HepG2 (cell line): ENCODE measurements around the gene ASAP2. TPM values are rescaled to one million over a fixed set of nuclear protein-coding genes. Genes with fewer than 3 reads are reported as not detected.

Experiments
- ATAC-seq: fragments of 200-7000 bp; cut with Tn5 transposase; 3 replicates; pipeline ENCODE4 v1.9.1; 2020; ENCODE audit warnings: mild to moderate bottlenecking, moderate library complexity
- BruUV-seq: library from RNA; stranded (reverse); fragments of 400-500 nt; replicated peaks from 2 replicates; lab custom pipeline; 2021; lab: Mats Ljungman, UMichigan
- CTCF ChIA-PET: fragments of 300-600 bp; formaldehyde crosslinking; extraction: SDS; loops from one replicate; lab custom pipeline; 2021; ENCODE audit warnings: low total read pairs, inconsistent platforms, low intra/inter-chr PET ratio; lab: Yijun Ruan, JAX
- POLR2A ChIA-PET: fragments of 350-600 bp; sonication (Branson Sonifier 250); formaldehyde crosslinking; loops from one replicate; lab custom pipeline; 2020; ENCODE audit warnings: antibody characterized with exemption, inconsistent platforms; lab: Yijun Ruan, JAX
- DNase-seq: peaks from one replicate; pipeline ENCODE4 v3.0.0-alpha.2; 2015; ENCODE audit warnings: low spot score
- FAIRE-seq: peaks from 3 replicates; lab custom pipeline; 2011; peaks lifted over from hg19 to GRCh38; lab: Jason Lieb, UNC
- H2AFZ ChIP-seq: one replicate; pipeline ENCODE4 v1.6.1; 2011; ENCODE audit warnings: low read length, inconsistent platforms
- H3K27ac ChIP-seq: fragments of 300-600 bp; 3 replicates; pipeline ENCODE4 v1.8.0; 2011; ENCODE audit warnings: mixed run types, mild to moderate bottlenecking, mixed read lengths, low read length, inconsistent platforms; ENCODE audit not compliant: insufficient read depth; ENCODE audit errors: extremely low read length
- H3K27me3 ChIP-seq, 2 experiments: fragments of 200-600 bp in 1 of 2; 2 replicates in 1 of 2; 3 replicates in 1 of 2; pipeline versions ENCODE4 v1.6.0 to v1.8.0; 2011; ENCODE audit warnings: low read length in 2 of 2, mild to moderate bottlenecking in 2 of 2, moderate library complexity in 2 of 2, inconsistent platforms in 1 of 2; ENCODE audit not compliant: insufficient read depth in 2 of 2, control insufficient read depth in 1 of 2
- H3K36me3 ChIP-seq, 2 experiments: fragments of 200-600 bp in 1 of 2; replicated peaks in 1 of 2; 2 replicates in 1 of 2; 3 replicates in 1 of 2; pipeline versions ENCODE4 v1.5.1 to v1.8.0; 2011; ENCODE audit warnings: low read length in 2 of 2, inconsistent platforms in 1 of 2; ENCODE audit not compliant: insufficient read depth in 2 of 2, control insufficient read depth in 1 of 2
- H3K4me1 ChIP-seq: 2 replicates; pipeline ENCODE4 v1.5.1; 2012; ENCODE audit warnings: low read length, inconsistent platforms; ENCODE audit not compliant: insufficient read depth
- H3K4me2 ChIP-seq: 2 replicates; pipeline ENCODE4 v1.6.0; 2011; ENCODE audit warnings: low read depth, low read length, inconsistent platforms
- H3K4me3 ChIP-seq, 3 experiments: fragments of 200-600 bp in 1 of 3; sonication (generic), shearing (Covaris generic) in 1 of 3; replicated peaks in 1 of 3; 2 replicates each; pipeline ENCODE4 v1.5.1; 2011 to 2016; ENCODE audit warnings: low read length in 3 of 3, inconsistent platforms in 2 of 3, low read depth in 2 of 3, mild to moderate bottlenecking in 2 of 3, control low read depth in 1 of 3, mixed read lengths in 1 of 3; ENCODE audit not compliant: insufficient read depth in 1 of 3
- H3K79me2 ChIP-seq: one replicate; pipeline ENCODE4 v1.6.1; 2011; ENCODE audit warnings: low read length, inconsistent platforms; ENCODE audit not compliant: insufficient read depth
- H3K9ac ChIP-seq: 2 replicates; pipeline ENCODE4 v1.6.0; 2011; ENCODE audit warnings: mild to moderate bottlenecking, low read depth, low read length, inconsistent platforms; ENCODE audit not compliant: insufficient read depth
- H3K9me3 ChIP-seq: 2 replicates; pipeline ENCODE4 v1.5.1; 2012; ENCODE audit warnings: mild to moderate bottlenecking, low read length
- H4K20me1 ChIP-seq: 2 replicates; pipeline ENCODE4 v1.6.0; 2011; ENCODE audit warnings: inconsistent platforms, mild to moderate bottlenecking, low read length, moderate library complexity; ENCODE audit not compliant: insufficient read depth
- AGO2 ChIP-seq: fragments of 200-400 bp; formaldehyde crosslinking; optimal IDR thresholded peaks from 2 replicates; pipeline ENCODE3; 2017; ENCODE audit warnings: mild to moderate bottlenecking, low read depth, low read length, moderate library complexity
- CBFB ChIP-seq: sonication (generic); formaldehyde crosslinking; IDR thresholded peaks from 2 replicates; pipeline ENCODE4 v1.4.0; 2020; ENCODE audit warnings: missing genetic modification reagents
- FIP1L1 ChIP-seq: fragments of 200-400 bp; formaldehyde crosslinking; IDR thresholded peaks from 2 replicates; pipeline ENCODE4 v1.6.1; 2018; ENCODE audit warnings: low read depth, mild to moderate bottlenecking, low read length, moderate library complexity, borderline replicate concordance; ENCODE audit not compliant: insufficient read depth
- GZF1 ChIP-seq: sonication (generic); formaldehyde crosslinking; IDR thresholded peaks from 2 replicates; pipeline ENCODE4 v1.5.1; 2020; ENCODE audit warnings: mild to moderate bottlenecking, missing genetic modification reagents
- ZNF20 ChIP-seq: sonication (generic); formaldehyde crosslinking; IDR thresholded peaks from 2 replicates; pipeline ENCODE4 v1.4.0; 2020; ENCODE audit warnings: mild to moderate bottlenecking, moderate library complexity, missing genetic modification reagents
- ZNF224 ChIP-seq: sonication (generic); formaldehyde crosslinking; IDR thresholded peaks from 2 replicates; pipeline ENCODE4 v1.5.0; 2020; ENCODE audit warnings: mild to moderate bottlenecking, missing genetic modification reagents
- ZNF251 ChIP-seq: sonication (generic); formaldehyde crosslinking; IDR thresholded peaks from 2 replicates; pipeline ENCODE4 v1.9.0; 2021; ENCODE audit warnings: mild to moderate bottlenecking, missing genetic modification reagents
- ZNF326 ChIP-seq: sonication (generic); formaldehyde crosslinking; IDR thresholded peaks from 2 replicates; pipeline ENCODE4 v1.4.0; 2020; ENCODE audit warnings: missing genetic modification reagents, borderline replicate concordance
- ZNF598 ChIP-seq: sonication (generic); formaldehyde crosslinking; IDR thresholded peaks from 2 replicates; pipeline ENCODE4 v1.5.1; 2020; ENCODE audit warnings: mild to moderate bottlenecking, missing genetic modification reagents, borderline replicate concordance
- WGBS: methylation state at CpG from one replicate; pipeline ENCODE4 v1.1.6; 2017; ENCODE audit warnings: low lambda C conversion rate; 5-methylcytosine and 5-hydroxymethylcytosine counted together
- in situ Hi-C: cut with HindIII; loops from 2 replicates; pipeline ENCODE4 v1.10.0; 2017; ENCODE audit warnings: low pct_unique_long_range_greater_than_20kb; ENCODE audit not compliant: extremely low pct_ligation_motif_present
- intact Hi-C: fragments of 100-400 bp; cut with micrococcal nuclease; formaldehyde crosslinking; loops from one replicate; pipeline ENCODE4 v1.10.0; 2022; ENCODE audit not compliant: unreplicated experiment
- polyA plus RNA-seq, 8 experiments: library from polyadenylated mRNA; depleted of rRNA in 3 of 8; stranded (reverse) in 7 of 8; unstranded in 1 of 8; fragments of >200 nt; fragmentation: Illumina TruSeq in 4 of 8; extraction: Trizol in 4 of 8; gene quantifications; 2 replicates each; pipeline versions ENCODE4 v1.2.1 to v1.2.3, GENCODE V29; 2011 to 2016; ENCODE audit warnings: low read depth in 4 of 8, missing spikeins in 1 of 8, mixed read lengths in 1 of 8; ENCODE audit not compliant: insufficient read depth in 1 of 8
- total RNA-seq, 5 experiments: library from RNA; depleted of rRNA; stranded (reverse); fragments of >200 nt; fragmentation: Illumina TruSeq; extraction: Trizol; gene quantifications; 2 replicates each; pipeline ENCODE4 v1.2.3, GENCODE V29; 2016; ENCODE audit warnings: low read depth in 1 of 5

ASAP2 gene
- total and polyA plus RNA-seq, 2 of the 13 experiments (the other 11 are each of a cell fraction or from before 2014, with no cell fraction given) = 7.3 to 22.3 TPM

DNA sequence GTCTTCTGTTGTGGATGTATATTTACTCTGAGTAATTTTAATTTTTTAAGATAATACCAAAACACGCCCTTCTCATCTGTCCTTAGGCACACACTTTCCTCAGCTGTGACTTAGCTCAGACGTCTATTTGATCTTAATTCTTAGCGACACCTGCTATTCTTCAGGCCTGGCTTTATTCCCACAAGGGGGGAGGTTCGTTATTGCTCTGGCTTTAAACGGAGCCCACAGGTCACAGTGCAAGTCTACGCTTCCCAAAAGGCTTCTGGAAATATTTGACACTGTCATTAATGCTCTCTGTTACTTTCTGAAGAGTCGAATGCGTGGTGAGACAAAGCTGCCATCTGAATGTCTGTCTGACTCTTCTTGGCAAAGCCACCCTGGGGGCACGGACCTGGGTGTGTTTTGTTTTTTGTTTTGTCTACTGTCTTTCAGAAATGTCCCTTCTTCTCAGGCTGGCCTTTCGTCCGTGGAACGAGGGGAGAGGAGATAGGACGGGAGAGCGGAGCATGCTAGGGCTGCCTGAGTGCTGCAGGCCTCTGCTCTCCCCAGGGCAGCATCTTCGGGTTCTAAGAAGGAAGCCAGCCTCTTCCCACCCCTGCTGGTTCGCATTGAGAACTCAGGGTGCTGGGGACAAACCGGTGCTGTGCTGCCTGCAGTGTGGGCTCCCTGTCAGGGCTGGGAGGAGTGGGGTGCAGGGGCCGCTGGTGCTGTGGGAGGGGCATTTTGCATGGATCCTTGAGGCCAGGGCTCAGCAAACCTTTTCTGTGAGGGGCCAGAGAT lies 61.9 kb downstream of the ASAP2 start:
- BruUV-seq = no TSS peak
- ChIA-PET POLR2A (no interaction called here), CTCF (no interaction called here)
- WGBS = 85% methylated on average over 18 of the region's 18 CpGs
- in situ Hi-C loops = no loop called here
- Histone ChIP-seq H4K20me1 (no peaks in the 10 kb centered on the region), H3K27me3 (no peaks in the 10 kb centered on the region), H2AFZ (no peak overlapping the region), H3K4me2 (no peak overlapping the region), H3K27ac (no peak overlapping the region), H3K36me3 (no peaks in the 10 kb centered on the region), H3K4me3 (no peak overlapping the region), H3K79me2 (peaks cover 10% of the 10 kb centered on the region), H3K9ac (no peak overlapping the region), H3K9me3 (no peaks in the 10 kb centered on the region), H3K4me1 (0 out of 2 replicates have a peak, but pooled peaks cover 9% of the 10 kb centered on the region)
- intact Hi-C loops = no loop called here
- ATAC-seq (peak; percentile 41; the same call in 1 of the 3 replicates), DNase-seq (no peak), FAIRE-seq (no peak)
- TF ChIP-seq ZNF251 (CRISPR knock-in tag) (no peak), ZNF224 (CRISPR knock-in tag) (no peak), ZNF20 (no peak), FIP1L1 (no peak), AGO2 (no peak), ZNF598 (CRISPR knock-in tag) (no peak), CBFB (no peak), ZNF326 (CRISPR knock-in tag) (no peak), GZF1 (CRISPR knock-in tag) (no peak)
